Measurements from ENCODE around the gene FAM200C.

The FAM200C gene

GRCh38 chr5:160419458-160420330, 19.8 kb upstream of the FAM200C start:
- no peak for DNase-seq

- DNase-seq: peak; percentile 90
Observed at GRCh38 chr5:160418561-160419457, 19.0 kb upstream of the FAM200C start, which contains the start of gene SLU7. Gene SLU7, minus strand, starts transcription at chr5:160419081. Its CDS starts 3,787 bp downstream, at chr5:160415294.

GRCh38 chr5:160398806-160399205, 1.0 kb downstream of the FAM200C start:
- DNase-seq: no peak

- DNase-seq: no peak
Observed at GRCh38 chr5:160397492-160397891, 2.4 kb downstream of the FAM200C start.

GRCh38 chr5:160395111-160395510, 4.7 kb downstream of the FAM200C start:
- no peak for DNase-seq

- peak; percentile 5 for DNase-seq
Observed at GRCh38 chr5:160390787-160391696, 8.8 kb downstream of the FAM200C start.

GRCh38 chr5:160387445-160387844, 12.4 kb downstream of the FAM200C start:
- DNase-seq: no peak

GRCh38 chr5:160385496-160385895, 14.4 kb downstream of the FAM200C start:
- no peak for DNase-seq

- no peak for DNase-seq
Observed at GRCh38 chr5:160384681-160385080, 15.2 kb downstream of the FAM200C start.

- DNase-seq: no peak
Observed at GRCh38 chr5:160382346-160382745, 17.5 kb downstream of the FAM200C start.

- DNase-seq: no peak
Observed at GRCh38 chr5:160380041-160380440, 19.8 kb downstream of the FAM200C start.

GRCh38 chr5:160379511-160379910, 20.3 kb downstream of the FAM200C start:
- no peak for DNase-seq

- DNase-seq: no peak
Observed at GRCh38 chr5:160378330-160378729, 21.5 kb downstream of the FAM200C start.

GRCh38 chr5:160377651-160378050, 22.2 kb downstream of the FAM200C start:
- DNase-seq: no peak

GRCh38 chr5:160376416-160376815, 23.4 kb downstream of the FAM200C start:
- no peak for DNase-seq

- no peak for DNase-seq
Observed at GRCh38 chr5:160375701-160376100, 24.2 kb downstream of the FAM200C start.

GRCh38 chr5:160375166-160375565, 24.7 kb downstream of the FAM200C start:
- no peak for DNase-seq

- DNase-seq: no peak
Observed at GRCh38 chr5:160371294-160371693, 28.6 kb downstream of the FAM200C start.

- DNase-seq: no peak
Observed at GRCh38 chr5:160370713-160371034, 29.2 kb downstream of the FAM200C start.

GRCh38 chr5:160369990-160370712, 29.7 kb downstream of the FAM200C start, which contains the start of gene C1QTNF2:
Gene C1QTNF2, minus strand, starts transcription at chr5:160370626. Its CDS starts 15,615 bp downstream, at chr5:160355011.
- DNase-seq: no peak

- no peak for DNase-seq
Observed at GRCh38 chr5:160367885-160368284, 32.0 kb downstream of the FAM200C start.

- no peak for DNase-seq
Observed at GRCh38 chr5:160367261-160367660, 32.6 kb downstream of the FAM200C start.

Data from central memory CD4-positive, alpha-beta T cell (primary cell).